GM18526 (cell line): ENCODE measurements around the gene CAMSAP1.

Source experiments
- POLR2A ChIP-seq: IDR thresholded peaks from 3 replicates; pipeline ENCODE4 v1.6.1; 2011; ENCODE audit not compliant: insufficient read length; ENCODE audit errors: extremely low read depth

Gene CAMSAP1, protein sequence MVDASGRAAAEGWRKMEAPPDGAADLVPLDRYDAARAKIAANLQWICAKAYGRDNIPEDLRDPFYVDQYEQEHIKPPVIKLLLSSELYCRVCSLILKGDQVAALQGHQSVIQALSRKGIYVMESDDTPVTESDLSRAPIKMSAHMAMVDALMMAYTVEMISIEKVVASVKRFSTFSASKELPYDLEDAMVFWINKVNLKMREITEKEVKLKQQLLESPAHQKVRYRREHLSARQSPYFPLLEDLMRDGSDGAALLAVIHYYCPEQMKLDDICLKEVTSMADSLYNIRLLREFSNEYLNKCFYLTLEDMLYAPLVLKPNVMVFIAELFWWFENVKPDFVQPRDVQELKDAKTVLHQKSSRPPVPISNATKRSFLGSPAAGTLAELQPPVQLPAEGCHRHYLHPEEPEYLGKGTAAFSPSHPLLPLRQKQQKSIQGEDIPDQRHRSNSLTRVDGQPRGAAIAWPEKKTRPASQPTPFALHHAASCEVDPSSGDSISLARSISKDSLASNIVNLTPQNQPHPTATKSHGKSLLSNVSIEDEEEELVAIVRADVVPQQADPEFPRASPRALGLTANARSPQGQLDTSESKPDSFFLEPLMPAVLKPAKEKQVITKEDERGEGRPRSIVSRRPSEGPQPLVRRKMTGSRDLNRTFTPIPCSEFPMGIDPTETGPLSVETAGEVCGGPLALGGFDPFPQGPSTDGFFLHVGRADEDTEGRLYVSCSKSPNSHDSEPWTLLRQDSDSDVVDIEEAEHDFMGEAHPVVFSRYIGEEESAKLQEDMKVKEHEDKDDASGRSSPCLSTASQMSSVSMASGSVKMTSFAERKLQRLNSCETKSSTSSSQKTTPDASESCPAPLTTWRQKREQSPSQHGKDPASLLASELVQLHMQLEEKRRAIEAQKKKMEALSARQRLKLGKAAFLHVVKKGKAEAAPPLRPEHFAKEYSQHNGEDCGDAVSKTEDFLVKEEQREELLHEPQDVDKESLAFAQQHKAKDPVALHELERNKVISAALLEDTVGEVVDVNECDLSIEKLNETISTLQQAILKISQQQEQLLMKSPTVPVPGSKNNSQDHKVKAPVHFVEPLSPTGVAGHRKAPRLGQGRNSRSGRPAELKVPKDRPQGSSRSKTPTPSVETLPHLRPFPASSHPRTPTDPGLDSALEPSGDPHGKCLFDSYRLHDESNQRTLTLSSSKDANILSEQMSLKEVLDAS (N-terminal part only)

DNA sequence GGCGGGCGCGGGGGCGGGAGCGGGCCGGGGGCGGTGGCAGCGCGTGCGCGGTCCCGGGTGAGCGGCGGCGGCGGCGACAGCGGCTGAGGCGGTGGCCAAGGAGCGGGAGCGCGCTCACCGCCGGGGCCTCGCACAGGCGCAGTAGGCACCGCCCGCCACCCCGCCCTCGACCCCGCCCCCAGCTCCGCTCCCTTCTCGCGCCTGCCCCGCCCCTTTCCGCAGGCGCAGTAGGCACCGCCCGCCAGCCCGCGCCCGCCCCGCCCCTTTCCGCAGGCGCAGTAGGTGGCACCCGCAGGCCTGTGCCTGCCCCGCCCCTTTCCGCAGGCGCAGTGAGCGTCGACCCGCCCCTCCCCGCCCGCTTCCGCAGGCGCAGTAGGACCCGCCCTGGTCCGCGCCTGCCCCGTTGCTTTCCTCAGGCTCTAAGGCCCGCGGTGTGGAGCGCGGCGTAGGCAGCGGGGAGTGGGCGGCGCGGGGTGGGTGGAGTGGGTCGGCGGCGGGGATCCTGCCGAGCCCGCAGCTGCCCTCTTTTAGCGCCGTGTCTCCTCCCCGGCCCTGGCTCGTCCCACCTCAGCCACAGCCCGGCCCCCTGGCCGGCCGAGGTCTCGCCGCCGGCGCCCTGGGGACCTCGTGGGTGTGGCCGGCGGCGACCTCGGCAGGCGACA lies at the start of gene CAMSAP1:
Gene CAMSAP1, minus strand, starts transcription at position 116 of the 662 bp plus-strand sequence. CDS start 387 bp downstream, outside the sequence.
- peak; percentile 77 for TF ChIP-seq POLR2A

DNA sequence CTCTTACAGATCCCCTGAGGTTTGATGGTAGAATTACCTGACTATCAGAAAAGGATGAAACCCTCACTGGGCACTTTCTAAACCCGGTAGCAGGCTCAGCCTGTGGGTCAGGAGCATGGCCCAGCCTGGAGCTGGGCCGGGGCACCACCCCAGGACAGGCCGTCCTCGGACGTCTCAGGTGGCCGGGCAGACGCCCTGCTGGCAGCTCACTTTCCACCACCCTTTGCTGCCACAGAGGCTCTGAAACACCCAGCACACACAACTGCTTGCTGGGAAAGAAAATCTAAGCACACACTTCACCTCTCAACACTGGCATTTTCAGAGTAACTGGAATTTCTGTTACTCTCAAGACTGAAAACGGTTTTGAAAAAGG lies 49.4 kb upstream of the CAMSAP1 start:
- no peak for TF ChIP-seq POLR2A

DNA sequence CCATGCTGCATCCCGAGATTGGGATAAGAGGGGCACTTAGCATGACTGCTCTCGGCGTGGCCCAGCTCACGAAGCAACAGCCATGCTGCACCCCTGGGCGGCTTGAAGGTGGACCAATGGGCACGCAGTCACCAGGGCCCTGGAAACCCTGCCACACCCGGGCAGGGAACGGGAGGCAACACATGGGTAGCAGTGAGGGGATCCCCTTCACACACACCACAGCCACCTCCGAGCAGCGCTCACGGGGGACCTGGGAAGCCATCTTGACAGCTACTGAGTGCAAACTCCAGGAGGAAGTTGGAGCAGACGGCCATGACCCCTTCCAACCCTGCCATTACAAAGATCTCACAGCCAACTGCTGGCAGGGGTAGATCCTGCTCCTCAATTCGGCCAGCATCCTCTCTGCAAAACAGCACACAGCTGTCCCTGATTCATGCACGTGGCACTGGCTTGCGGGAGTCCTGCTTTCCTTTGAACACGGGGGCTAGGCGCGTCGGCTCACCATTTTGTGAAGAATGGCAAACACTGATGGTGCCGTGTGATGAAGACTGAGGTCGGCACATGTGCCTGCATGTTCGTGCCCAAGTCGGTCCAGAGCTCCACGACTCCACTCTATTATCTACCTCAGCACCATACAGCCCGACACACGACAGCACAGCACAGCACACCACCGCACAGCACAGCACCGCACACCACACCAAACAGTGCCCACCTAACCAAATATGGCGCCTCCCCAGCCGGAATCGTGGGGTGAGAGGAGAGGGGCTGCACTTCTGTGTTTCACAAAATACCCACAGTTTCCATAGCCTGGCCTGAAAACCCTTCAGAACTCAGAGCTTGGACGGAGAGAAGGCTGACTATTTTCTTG lies 48.8 kb upstream of the CAMSAP1 start:
- TF ChIP-seq POLR2A = no peak

DNA sequence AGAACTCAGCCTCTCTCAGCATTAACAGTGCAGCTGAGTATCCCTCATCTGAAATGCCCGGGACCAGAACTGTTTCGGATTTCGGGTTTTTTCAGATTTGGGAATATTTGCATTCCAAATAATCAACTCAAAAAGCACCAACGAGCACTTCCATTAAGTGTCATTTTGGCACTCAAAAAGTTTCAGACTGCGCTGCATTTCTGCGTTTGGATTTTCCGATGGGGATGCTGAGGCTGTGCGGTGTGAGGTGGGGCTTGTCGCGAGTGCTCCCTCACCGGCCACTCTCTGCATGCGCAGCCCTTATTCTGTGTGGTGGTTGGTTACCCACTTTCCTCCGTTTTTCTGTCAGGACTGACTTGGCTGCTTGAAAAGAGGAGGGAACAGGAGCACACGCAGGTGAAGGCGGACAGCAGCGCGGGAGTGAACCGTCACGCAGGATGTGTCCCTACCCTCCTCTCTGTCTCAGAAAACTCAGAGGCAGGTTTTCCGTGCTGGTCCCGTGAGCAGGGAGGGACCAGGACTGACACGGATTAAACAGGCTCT lies 45.4 kb upstream of the CAMSAP1 start:
- TF ChIP-seq POLR2A = no peak

DNA sequence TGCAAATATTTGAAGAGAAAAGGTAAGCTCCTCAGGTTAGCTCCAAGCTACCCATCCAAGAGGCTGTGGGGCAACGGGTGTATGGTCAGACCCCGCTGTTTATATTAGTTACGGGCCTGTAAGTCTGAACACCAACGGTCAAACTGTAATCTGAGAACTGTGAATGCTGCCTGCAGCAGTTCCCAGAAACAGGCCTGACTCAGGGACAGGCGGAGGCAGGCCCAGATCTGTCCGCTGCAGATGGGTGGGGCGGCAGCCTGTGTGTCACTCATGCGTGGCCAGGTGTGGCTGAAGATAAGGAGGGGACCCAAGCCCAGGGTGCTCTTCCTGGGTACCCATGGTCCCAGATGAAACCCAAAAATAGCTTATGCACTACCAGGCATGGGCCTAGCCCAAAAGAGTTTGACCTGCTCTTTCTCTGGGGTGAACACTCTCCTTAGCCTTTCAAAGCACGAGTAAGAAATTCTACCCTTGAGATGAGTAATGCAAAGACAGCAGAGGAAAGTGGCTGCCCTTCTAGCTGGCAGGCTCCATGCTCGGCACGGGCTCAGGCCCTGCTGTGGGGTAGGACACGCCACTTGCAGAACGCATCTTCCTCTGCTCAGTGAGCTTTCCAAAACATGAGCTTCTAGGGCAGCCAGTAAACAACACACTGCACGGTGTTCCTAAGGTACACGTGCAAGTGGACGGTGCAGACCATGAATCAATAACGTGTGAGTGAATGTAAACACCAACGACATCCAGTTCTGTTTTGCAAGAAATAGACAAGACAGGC lies 44.7 kb upstream of the CAMSAP1 start:
- TF ChIP-seq POLR2A = no peak

DNA sequence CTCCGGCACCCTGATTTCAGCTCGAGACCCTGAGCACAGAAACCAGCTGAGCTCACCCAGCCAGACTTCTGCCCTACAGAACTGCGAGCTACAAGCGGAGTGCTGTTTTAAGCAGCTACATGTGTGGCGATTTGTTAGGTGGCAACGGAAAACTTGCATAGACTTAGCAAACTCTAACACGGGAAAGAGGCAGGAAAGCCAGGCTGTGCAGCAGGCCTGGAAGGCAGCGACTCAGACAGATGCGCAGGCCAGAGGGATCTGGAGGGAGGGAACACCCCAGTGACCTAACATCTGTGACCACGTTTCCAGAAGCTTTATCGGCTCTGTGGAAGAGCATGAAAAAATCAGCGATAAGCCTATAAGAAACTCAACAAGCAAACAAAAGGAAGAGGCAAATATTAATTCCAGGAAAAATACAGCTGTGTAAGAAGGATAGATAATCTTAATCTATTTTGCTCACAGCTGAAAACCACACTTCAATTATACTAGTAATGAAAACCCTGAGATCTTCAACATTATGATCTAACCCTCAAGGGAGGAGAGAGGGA lies 42.9 kb upstream of the CAMSAP1 start:
- no peak for TF ChIP-seq POLR2A

DNA sequence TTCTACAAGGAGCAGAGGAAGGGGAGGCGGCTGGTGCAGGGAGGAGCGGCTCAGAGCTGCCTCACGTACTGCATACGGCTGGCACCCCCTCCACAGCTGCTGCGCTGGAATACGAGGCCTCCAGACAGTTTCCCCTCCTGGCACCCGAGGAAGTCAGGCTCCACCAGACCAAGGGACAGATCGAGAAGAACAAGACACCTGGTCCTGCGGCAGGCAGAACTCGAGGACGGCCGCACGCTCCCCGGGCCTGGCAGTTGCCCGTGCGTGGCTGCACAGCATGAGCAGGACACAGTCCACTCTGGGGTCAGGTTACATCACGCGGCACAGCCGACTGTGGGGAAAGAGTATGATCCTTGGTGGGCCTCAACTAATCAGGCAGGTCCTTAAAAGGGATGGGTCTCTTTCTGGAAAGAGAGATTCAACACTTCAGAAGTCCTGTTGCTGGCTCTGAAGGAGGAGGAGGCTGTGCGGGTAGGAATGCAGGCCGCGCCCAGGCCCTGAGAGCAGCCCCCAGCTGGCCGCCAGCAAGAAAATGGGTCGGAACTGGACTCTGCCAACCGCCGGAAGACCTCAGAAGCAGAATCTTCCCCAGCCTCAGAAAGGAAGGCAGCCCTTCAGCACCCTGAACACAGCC lies 42.3 kb upstream of the CAMSAP1 start:
- no peak for TF ChIP-seq POLR2A

DNA sequence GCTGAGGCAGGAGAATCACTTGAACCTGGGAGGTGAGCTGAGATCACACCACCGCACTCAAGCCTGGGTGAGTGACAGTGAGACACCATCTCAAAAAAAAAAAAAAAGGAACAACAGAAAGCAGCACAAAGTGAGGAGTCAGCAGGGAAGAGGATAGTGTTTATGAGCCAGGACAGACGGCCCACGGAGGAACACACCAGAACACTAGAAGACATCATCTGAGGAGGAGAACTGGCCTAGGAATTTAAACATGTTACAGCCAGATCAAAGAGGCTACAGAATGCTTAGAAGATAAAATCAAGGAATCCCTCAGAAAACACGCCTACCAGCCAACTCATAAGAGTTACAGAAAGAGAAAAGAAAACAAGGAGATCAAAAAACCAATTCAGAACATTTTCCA lies 41.6 kb upstream of the CAMSAP1 start:
- no peak for TF ChIP-seq POLR2A

DNA sequence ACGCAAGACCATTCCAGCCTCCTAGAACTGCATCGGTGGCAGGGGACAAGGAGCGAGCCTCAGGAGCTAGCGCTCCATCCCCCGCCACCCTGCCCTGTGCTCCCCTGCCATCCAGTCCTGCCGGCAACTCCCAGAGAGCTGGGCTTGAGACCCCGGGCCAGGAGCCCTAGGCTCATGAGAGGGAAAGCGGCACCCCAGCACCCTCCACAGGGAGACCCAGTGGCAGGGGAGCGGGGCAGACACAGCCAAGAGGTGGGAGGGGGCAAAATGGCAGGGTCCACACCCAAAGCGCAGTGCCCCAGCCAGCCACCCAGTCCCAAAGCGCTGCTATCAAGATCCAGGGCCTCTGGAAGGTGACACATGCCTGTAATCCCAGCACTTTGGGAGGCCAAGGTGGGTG lies 41.1 kb upstream of the CAMSAP1 start:
- no peak for TF ChIP-seq POLR2A

DNA sequence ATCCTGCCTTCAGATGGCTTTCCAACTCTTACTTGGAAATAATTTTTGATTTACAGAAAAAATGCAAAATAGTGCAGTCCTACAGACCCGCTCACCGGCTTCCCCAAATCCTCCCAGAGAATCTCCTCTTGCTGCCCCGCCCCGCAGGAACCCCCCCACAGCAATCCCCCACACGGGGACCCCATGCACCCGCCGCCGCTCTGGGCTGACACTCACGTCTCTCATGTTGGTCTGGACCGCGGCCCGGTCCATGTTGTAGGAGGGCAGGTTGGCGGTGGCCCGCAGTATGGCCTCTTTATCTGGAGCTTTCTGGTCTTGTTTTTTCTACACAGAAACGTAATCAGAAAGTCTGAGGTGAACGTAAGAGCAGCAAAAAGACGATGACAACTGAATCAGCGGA lies 40.2 kb upstream of the CAMSAP1 start:
- TF ChIP-seq POLR2A = no peak

DNA sequence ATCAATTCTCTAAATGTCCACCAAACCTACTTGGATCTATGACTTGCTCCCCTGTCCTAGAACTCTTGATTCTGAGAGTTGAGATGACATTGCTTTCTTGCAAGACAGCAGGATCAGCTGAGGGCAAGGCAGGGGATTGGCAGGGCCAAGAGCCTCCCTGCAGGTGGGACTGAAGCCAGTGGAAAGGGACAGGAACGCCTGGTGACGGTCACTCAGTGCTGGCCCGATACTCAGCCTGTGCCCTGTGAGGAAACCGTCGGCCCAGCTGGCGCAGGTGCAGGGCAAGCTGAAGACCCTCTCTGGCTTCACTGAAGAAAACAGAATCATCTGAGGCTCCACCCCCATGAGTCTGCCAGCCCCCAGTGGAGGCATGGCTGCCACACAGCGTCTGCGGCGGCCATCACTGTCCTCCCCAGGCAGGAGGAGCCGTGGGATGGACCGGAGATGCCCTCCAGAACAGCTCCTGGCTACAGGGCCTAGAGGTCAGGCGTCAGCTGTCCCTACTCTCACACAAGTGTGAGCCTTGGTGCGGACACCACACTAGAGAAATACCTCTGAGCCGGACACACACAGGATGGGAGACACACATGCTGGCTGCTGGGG lies 39.1 kb upstream of the CAMSAP1 start:
- no peak for TF ChIP-seq POLR2A

DNA sequence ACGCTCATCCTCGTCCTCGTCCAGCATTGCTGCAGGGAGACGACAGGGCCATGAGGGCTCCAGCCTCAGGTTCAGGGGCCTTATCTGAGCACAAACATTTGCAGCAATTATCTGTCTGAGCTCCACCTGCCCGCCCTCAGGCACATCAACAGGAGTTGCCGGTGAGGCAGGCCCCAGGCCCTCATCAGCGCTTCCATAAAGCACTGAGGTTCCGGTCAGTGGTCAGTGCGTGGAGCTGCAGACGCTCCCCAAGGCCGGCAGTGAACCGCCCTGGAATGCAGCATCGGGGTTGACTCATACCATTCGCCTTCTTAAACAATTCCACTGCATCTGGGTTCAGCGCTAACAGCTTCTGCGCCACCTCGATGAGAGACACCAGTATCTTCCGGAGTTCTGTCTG lies 38.6 kb upstream of the CAMSAP1 start:
- no peak for TF ChIP-seq POLR2A
